ENCODE measurements around the gene FGFR2.
A peak's percentile ranks its signal among the peaks of the same experiment; 100 is the strongest.

Gene FGFR2

DNA sequence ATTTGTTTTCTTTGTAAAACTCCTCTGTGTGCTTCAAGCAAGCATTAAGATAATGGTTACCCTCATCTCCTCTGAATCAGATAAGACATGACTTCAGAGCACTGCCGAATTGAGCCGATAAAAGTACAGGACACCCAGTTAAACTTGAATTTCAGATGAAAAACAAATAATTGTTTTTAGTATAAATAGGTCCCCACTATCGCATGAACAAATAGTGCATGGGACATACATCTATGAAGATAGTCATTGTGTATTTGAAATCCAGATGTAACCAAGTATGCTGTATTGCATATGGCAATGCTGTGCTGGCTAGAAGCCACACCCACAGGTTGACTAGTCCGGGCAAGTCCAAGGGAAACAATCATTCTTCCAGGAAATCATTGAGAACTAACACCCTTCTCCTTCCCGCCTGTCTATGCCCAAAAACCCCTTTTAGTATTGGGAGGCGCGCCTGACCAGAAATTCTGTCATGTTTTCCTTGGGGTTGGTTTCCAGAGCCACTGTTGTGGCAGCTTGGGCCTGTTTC lies 12.6 kb upstream of the FGFR2 start:
- peak; percentile 22 for DNase-seq (ENCODE audit: low read depth, low spot score)

DNA sequence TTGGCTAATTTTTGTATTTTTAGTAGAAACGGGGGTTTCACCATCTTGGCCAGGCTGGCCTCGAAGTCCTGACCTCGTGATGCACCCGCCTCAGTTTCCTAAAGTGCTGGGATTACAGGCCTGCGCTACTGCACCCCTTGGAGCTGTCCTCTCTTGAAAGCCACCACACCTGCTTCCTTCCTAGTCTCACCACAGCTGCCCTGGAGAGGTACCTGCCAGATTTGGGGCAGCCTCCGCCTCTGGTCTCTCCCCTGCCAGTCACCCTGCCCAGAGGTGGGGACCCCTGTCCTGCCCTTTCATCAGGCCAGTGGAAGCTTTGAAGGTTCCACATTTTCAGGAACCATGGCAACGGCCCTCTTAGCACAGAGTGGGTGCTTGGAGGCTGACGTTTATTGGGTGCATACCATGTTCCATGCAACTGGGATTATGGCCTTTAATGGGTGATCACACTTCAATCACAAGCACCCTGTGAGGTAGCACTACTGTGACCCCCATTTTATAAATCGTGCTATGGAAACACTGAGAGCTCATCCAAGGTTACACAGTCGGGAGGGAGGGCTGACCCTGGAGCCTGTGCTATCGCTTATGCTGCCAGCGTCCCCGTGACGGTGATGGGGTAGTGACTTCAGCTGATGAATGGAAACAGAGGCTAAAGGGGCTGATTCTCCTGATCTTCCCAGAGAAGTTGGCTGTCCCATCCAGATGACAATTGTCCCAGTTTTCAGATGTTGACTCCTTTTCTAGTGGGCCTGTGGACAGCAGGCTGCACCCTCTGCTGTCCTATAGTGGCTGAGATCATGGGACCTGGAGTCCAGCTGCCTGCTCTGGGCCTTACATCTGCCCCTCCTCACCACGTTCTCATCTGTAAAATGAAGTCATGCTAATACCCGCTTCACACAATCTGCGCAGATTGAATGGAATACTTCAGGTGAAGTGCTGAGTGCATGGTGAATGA lies 11.5 kb upstream of the FGFR2 start:
- DNase-seq (ENCODE audit: low read depth, low spot score), result no peak

DNA sequence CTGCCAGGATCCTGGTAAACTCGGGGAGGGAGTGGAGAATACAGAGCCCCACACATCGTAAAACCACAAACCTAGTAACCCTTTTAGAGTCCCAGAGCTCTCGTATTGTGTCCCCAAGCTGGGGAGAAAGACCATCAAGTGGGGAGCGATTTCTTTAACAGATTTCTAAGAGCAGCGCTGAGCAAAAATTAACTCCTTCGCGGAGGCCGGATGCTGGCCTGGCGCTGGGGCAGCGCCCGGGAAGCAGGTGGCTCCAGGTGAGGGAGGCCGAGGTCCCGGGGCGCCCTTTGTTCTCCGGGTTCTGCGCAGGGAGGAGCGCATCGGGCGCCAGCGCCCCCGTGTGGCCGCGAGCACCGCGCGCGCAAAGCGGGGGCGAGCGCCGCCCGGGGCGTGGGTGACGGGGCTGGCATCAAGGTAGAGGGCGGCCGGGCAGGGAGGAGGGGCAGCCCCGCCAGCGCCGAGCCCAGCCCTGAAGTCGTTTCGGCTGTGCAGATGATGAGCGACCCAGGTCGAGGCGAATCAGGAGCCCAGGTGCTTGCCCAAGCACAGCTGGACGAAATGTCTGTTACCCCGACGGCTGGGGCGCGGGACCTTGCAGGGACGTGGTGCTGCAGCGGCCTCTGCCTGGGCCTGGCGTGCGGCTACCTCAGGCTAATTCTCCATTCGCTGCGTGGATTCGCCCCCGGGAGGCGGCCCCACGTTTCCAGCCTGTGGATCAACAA lies 10.4 kb upstream of the FGFR2 start:
- peak; percentile 74 for DNase-seq (ENCODE audit: low read depth, low spot score)

DNA sequence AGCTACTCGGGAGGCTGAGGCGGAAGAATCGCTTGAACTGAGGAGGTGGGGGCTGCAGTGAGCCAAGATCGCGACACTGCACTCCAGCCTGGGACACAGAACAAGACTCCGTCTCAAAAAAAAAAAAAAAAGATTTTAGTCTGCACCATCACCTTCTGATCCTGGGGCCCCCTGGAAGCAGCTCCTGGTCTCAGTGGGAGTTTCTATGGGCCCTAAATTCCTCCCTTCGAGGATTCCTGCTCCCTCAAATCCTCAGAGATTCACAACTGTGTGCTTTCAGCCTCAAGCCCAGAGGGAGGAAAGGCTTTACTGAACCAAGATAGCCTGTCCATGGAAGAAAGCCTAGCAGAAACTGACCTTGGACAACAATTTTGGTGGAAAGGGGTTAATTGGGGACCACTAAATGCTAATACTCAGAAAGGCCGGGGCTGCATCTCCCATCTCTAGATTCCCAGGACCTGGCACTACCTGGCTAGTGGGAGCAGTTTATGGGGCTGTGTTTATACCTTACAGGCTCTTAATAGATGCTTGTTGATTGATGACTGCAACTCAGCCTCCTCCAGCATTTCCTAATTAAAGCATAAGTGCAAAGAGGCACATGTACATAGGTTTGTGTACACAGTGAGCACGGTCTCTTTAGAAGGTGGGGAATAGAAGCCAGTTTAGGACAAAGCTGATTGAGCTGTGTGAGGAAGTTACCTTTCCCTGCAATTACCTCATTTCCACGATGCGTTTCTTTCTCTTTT lies 9.2 kb upstream of the FGFR2 start:
- no peak for DNase-seq (ENCODE audit: low read depth, low spot score)

DNA sequence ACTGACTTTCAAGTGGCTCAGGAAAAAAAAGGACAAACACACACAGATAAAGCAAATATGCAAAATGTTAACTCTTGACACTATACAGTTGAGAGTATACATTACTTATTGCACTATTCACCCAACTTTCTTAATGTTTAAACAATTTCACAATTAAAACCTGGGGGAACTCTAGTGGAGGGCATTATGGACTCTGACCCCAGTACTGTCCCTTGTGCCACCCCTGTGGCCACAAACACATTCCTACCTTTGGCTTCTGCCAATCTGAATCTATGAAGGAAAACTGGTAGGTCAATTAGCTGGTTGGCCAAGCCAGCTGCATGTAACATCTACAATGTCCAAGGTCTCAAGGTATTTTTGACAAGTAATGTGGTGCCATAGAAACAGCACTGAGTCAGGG lies 7.5 kb upstream of the FGFR2 start:
- no peak for DNase-seq (ENCODE audit: low read depth, low spot score)

DNA sequence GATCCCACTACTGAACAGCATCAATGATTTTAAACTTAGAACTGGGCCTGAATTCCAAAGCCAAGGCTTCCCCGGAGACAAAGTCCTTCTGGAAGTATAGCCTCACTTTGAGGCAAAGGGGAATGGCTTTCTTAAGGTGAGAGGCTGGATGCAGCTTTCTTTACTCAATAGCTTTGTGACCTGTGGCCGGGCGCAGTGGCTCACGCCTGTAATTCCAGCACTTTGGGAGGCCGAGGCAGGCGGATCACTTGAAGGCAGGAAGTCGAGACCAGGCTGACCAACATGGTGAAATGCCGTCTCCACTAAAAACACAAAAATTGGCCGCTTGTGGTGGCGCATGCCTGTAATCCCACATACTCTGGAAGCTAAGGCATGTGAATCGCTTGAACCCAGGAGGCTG lies 3.2 kb upstream of the FGFR2 start:
- DNase-seq (ENCODE audit: low read depth, low spot score), result no peak

DNA sequence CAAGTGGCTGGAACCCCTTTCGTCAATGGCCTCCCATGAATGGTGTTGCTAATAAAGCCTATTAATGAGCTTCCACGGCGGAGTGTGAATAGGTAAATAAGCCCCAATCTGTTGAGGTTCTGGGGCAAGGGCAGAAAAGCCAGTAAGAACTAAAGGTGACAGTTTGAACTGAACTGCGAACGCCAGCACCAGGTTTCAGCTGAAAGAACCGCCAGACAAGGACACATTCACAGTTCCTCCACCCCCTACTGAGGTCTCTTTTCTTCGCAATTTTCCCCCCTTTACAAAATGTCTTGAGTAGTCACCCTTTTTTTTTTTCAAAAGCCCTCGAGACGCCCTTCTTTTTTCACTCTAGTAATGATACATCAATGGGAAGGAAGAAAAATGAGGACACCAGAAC lies 2.4 kb upstream of the FGFR2 start:
- no peak for DNase-seq (ENCODE audit: low read depth, low spot score)

DNA sequence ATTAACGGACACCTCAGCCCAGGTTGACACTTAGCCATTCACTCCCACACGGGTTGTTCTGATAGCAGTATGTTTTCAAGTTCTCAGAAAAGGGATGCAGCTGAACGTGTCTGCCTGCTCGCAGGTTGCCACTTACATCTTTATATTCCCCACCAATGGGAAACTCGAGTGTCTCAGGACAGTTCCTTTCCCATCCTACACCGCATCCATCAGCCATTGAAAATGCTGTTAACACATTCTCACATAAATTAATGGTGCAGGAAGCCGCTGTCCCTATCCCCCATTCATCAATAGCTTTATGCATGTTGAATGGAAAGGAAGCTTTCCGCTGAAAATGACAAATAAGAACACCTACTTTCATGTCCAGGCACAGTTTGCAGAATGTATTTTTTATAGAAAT lies 1.7 kb upstream of the FGFR2 start:
- no peak for DNase-seq (ENCODE audit: low read depth, low spot score)

DNA sequence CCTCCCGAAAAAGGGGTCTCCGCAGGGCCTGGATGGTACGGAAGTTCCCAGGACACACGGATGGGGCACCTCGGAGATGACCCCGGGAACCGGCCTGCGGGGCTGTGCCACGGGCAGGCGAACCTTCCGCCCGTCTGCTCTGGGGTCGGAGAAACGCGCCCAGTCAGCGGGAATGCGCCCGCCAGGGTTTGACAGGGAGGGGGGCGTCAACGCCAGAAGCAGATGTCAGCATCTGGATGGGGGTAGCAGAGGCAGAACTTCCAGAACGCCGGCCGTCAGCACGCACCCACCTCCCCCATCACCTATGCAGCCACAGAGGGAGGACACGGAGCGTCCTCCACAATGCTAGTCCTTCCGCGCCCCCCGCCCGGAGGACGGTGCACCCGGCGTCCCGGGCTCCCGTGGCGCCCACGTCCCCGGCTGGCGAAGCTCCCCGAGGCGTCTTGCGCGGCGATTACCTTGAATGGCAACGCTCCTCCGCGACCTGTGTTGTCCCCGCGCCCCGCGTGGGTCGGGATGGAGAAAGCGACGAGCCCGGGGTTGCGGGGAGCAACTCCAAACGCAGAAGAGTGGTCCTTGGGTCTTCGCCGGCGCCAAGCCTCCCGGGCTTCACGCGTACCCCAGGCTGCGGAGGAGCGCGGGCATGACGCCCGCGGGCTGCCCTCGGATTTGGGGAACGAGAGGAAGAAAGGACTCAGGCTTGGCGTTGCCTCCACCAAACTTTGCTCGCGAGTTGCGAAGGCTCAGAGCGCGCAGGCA lies 561 bp downstream of the FGFR2 start:
- peak; percentile 56 for DNase-seq (ENCODE audit: low read depth, low spot score)

DNA sequence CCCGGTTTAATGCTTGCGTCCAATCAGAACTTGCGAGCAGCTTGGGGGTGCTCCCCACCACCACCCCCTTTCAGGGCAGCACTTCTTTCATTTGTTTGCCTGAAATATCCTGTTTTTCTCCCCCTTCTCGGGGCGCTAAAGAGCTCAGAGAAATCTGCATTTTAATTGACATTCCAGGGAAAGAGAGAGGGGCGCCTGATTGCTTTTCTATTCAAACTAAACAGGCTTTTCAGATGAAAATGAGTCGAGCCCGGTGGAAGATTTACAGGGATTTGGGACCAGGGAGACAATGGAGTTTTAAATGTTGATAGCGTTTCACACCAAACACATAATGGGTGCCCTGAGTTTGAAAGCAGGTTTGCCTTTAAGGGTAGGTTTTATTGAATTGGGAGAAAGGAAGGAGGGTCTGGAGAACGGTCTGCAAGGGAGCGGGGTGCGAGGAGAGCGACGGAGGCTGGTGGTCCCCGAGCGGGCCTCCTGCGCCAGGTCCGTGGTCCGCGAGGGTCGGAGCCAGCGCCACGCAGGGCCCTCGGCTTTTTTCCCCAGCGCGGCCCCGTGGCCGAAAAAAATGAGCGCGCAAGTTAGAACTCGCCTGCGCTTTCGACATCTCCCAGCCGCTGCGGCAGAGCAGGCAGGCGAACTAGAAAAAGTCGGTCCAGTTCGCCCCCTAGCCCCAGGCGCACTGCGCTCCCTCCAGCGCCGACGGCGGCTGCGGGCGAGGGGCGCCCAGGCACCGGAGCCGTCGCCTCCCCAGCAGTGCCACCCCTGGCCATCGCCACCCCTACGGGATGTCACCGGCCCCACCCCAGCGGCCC lies 1.3 kb downstream of the FGFR2 start:
- peak; percentile 83 for DNase-seq (ENCODE audit: low read depth, low spot score)

DNA sequence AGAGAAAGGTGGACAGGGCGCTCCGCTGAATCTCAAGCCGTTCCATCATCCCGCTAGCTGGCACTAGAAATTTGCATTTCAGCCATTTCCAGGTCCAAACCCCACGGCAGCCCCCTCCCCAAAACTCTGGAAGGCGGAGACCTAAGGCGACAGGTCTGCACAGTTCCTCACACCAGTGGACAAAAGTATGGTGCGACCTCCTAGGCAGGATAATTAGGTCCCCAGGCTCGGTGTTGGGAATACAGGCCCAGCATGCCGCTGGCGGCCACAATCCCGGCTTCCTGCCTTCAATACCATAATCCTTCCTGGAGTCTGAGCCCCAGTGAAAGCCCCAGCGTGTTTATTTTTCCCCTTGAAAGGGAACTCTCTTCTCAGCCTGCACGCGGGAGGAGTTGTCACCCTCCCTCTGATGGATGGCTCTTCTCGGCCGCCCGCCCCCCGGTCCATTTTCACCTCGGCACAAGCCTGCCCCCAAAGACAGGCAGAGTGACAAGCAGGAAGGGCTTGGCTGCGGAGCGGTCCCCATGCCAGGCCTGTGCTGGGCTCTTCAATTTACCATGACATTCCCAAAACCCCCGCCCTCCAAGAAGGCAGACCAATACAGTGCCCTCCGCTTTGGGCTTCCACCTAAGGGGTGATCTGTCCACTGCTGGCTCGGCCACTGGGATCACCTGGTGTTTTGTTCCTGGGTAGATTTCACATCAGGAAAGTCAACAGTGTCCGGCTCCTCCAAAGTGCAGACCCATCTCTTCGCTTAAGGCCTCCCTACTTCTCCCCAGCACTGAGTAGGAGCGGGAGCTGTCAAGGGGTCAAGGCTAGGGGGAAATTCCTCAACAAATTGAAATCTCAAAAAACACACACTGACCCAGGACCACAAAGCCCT lies 2.2 kb downstream of the FGFR2 start:
- peak; percentile 56 for DNase-seq (ENCODE audit: low read depth, low spot score)

DNA sequence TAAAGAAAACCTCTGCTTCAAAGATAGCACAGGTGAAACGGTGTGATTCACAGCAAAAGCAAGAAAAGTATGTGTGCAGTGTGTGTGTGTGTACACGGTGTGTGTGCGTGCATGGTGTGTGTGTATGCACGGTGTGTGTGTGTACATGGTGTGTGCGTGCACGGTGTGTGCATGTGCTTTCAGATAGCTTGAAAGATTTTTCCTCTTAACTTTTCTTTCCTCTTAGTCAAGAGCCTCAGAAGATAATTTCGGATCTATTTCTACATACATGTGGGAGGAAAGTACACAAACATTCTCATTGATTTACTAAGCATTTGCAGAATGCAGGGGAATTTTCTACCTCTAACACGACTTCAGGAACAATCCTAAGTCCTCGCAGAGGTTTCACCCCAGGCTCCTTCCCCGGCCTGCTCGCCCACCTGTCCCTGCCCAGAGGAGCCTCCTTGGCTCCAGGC lies 2.9 kb downstream of the FGFR2 start:
- peak; percentile 39 for DNase-seq (ENCODE audit: low read depth, low spot score)

DNA sequence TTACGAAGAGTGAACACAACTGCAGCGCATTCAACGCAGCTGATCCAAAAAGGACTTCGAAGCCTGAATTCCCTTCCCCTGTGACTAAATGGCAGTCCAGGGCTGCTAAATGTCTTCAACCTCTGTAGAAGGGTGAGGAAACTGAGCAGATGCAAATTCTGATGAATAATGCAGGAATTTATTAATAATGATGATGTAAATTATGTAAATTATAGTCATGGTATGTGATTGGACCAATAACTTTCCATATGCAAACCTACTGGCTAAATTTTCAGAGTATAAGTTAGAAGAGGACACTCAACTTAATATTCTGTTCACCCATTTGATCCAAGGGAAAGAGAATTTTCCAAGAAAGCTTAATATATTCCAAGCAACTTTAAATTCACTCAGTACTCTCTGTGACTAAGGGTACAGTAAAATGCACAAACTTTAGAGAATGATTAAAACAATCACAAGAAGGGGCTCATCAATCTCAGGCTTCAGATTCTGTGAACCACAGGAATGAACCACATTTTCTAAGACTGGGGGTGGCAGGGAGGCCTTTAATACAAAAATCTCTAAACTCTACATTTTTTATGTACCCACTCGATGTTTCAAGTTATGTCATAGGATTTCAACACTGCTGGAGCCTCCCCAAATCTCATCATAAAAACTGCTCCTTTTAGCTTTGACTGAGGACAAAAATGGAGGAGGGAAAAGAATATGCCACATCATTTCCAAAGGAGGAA lies 3.5 kb downstream of the FGFR2 start:
- DNase-seq (ENCODE audit: low read depth, low spot score), result peak; percentile 59

DNA sequence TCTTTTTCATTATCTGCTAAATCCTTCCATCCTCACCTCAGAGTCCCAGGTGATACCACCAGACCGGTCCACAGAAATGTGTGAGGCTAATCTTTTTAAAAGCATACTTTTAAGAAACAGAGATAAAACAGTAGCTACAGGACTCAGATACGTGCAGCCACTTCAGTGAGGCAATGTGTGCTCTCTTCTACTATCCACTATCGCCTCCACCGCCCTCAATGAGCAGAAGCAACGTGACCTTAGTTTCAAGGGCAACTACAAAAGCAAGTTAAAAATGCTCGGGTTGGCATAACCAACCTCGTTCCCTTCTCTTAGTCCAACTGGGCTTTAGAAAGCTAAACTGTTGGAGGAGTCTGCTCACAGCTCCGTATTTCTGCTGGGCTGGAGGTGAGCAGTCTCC lies 4.2 kb downstream of the FGFR2 start:
- DNase-seq (ENCODE audit: low read depth, low spot score), result no peak

DNA sequence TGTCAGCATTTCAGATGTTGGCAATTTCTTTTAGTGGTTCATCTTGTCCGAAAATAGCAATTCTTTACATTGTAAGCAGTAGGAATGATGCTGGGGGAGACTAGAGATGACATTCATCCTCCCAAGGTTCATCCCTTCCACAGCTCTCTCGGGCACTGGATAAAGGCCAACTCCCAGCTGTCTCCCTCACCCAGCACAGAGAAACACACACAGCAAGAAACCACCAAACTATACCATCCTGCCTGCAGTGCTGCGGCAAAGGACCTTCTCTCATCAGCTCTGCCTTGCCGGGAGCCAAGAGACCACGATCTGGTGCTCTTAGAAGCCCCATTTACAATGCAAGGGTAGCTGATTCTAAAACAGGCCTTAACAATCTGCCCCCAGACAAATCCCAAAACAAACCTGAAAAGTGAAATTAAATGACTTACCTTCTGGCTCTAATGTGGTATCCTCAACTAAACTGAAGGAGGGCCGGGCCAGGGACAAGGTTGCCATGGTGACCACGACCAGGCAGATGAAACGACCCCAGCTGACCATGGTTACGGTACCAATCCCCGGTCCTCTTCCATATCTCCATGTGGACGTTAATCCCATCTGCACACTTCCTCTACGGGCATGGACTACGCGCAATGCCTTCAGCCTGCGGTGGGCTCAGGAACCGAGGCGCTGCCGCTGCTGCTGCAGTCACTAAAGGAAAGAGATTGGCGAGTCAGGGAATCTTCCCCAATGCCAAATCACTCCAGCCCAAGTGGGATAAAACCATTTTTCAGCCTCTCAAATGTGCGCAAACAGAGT lies 4.8 kb downstream of the FGFR2 start:
- no peak for DNase-seq (ENCODE audit: low read depth, low spot score)

DNA sequence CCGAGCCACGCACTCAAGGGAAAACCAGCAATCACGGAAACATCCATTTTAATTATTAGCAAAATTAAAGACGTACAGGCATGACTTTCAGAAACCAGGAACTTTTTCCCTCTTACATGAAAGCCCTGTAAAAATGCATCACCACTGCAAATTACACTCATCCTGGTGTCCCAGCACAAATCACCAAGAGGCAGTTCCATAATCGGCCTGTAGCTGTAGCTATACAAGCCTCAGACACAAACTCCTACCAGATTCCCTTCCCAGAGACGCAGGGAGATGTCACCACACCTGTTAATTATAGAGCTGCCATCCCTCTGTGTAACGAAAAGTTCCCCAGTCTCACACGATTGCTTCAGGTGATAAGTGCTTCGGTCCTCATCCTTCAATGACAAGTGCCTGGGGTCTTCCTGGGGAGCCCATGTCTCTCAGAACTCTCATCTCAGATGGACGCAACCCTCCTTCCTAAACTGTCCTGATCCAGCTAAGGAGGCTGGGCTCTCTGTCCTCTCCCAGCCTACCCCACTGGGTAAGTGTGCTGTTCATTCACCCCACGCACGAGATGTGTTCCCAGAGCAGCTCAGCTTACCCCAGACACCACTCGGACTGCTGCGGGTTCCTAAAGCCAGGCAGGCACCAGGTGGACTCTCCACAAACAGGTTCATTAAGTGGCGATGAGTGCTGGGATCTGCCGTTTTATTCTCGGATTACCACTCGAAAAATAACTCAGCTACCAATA lies 5.9 kb downstream of the FGFR2 start:
- no peak for DNase-seq (ENCODE audit: low read depth, low spot score)

DNA sequence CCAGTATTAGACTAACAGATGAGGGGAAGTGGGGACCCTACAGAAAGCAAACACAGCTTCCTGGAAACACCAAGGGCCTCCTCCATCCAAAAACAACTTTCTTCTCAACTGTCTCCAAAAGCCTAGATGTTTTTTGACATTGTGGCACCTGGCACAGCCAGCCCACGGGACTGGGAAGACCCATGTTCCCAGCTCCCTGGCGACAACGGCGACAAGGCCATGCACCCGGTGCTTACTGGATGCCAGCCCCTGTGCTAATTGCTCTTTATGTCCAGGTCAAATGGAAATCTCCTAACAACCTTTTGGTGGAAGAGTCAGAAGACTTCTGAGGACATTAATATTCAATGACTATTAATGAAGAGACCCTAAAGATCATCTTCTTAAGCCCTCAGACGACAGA lies 7.1 kb downstream of the FGFR2 start:
- no peak for DNase-seq (ENCODE audit: low read depth, low spot score)

All from astrocyte of the hippocampus (primary cell).